ENCODE results near the gene PKDCC.
A peak's percentile ranks its signal among the peaks of the same experiment; 100 is the strongest.

Gene PKDCC

DNA sequence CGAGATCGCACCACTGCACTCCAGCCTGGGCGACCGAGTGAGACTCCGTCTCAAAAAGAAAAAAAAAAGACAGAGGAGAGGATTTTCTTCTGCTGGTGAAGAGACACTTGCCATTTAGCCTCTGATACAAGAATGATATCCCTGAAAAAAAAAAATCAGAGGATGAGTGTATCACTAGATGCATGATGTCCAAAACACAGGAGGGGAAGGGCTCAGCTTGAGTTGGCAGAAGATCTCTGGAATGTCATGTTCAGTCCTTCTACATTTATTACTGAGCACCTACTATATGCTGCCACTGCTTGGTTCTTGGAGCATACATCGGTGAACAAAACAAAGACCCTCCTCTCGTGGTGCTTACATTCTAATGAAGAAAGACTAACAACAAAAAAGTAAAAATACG, 10.9 kb upstream of the PKDCC start:
- DNase-seq, result no peak
- peaks cover 4% of the 10 kb centered on the region in 2 donors for H3K4me1 Mint-ChIP-seq
- no peak overlapping the region for H3K4me3 Mint-ChIP-seq
- peaks cover 0 to 3% of the 10 kb centered on the region in 2 donors for H3K36me3 Mint-ChIP-seq
- no peak overlapping the region for H3K27ac Mint-ChIP-seq
- no peak for ATAC-seq (replicated peaks)
- H3K27me3 Mint-ChIP-seq, result peaks cover 13 to 15% of the 10 kb centered on the region in 2 donors
- H3K9me3 Mint-ChIP-seq, result no peaks in the 10 kb centered on the region

GRCh38 chr2:42040643-42041278, 7.1 kb upstream of the PKDCC start:
- peaks cover 0 to 4% of the 10 kb centered on the region in 2 donors for H3K4me1 Mint-ChIP-seq
- H3K9me3 Mint-ChIP-seq, result no peaks in the 10 kb centered on the region
- no peak overlapping the region for H3K4me3 Mint-ChIP-seq
- ATAC-seq (replicated peaks), result no peak
- peaks cover 36 to 41% of the 10 kb centered on the region in 2 donors for H3K27me3 Mint-ChIP-seq
- no peak for DNase-seq
- H3K27ac Mint-ChIP-seq, result no peak overlapping the region
- H3K36me3 Mint-ChIP-seq, result no peaks in the 10 kb centered on the region

DNA sequence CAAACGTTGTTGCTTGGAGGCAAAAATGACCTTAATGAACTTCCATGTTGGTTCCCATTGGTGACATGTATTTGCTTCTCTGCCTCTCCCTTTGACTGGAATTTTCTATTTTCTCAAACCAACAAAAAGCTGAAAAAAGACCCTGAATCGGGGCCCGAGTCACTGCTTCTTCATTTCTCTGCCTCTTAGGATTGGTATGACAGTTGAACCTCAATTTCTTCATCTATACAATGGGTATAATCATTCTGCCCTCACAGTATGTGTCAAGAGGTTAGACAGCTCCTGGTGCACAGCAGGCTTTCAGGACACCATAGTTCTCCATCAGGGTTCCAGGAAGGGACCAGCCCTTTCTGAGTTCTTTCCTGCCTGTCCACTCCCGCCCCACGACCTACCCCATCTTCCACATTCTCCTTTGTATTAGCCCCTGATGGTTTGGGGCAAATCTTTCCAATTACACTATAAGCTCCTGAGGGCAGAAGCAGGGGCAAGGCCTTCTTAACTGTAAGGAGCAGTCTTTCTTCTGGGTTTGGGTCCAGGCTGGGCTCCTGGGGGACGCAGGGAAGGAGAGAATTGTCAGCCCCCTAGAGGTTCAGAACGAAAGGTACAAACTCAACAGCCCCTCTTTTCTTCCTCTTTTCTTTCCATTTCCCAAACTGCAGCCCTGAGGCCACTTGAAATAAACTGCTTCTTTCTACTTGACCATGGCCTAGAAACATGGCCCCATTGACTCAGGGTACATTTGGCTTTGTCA, 6.3 kb upstream of the PKDCC start:
- peaks cover 36 to 46% of the 10 kb centered on the region in 2 donors for H3K27me3 Mint-ChIP-seq

DNA sequence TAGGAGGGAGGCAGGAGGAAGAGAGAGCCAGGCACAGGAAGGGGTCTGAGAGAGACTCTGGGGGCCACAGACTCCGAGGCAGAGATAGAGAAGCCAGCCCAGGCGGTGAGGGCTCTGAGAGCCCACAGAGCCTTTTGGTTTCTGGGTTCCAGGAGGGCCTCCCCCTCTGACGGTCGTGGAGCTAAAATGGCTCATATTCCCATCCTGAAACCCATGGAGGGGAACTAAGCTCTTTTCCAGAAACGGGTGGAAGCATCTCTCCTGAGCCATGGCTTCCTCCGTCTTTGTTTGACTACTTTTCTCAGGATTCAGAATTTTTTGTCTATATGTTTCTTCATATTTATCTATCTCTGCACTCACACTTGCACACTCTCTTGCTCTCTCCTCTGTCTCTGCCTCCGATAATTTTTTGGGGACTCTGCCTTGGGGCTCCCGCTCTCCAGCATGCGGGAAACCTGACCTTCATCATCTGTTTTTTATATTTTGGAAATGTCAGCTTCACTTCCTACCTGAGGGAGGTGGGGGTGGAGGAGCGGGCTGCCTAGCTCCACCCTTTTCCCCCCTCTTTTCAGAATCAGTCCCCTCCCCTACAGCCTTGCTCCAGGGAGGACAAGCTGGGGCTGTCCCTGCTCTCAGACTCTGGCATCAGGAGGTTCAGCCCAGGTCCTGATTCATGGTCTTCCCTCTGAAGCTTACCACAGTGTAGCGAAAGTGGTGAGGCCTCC, 5.0 kb upstream of the PKDCC start:
- Mint-ChIP-seq H3K36me3 (no peaks in the 10 kb centered on the region), H3K9me3 (no peaks in the 10 kb centered on the region), H3K4me3 (no peak overlapping the region), H3K27ac (no peak overlapping the region), H3K4me1 (peaks cover 5 to 6% of the 10 kb centered on the region in 2 donors), H3K27me3 (peaks cover 43 to 53% of the 10 kb centered on the region in 2 donors)
- DNase-seq (no peak), ATAC-seq (replicated peaks) (no peak)

More for the DNA sequence above, 6.3 kb upstream of the PKDCC start:
- DNase-seq (no peak), ATAC-seq (replicated peaks) (no peak)
- Mint-ChIP-seq H3K27ac (no peak overlapping the region), H3K4me3 (no peak overlapping the region), H3K9me3 (no peaks in the 10 kb centered on the region), H3K36me3 (no peaks in the 10 kb centered on the region), H3K4me1 (peaks cover 0 to 4% of the 10 kb centered on the region in 2 donors)

GRCh38 chr2:42043789-42044394, 3.9 kb upstream of the PKDCC start:
- H3K4me1 Mint-ChIP-seq, result peaks cover 5 to 6% of the 10 kb centered on the region in 2 donors
- no peak overlapping the region for H3K4me3 Mint-ChIP-seq
- no peak overlapping the region for H3K27ac Mint-ChIP-seq
- no peaks in the 10 kb centered on the region for H3K36me3 Mint-ChIP-seq
- H3K27me3 Mint-ChIP-seq, result peaks cover 48 to 57% of the 10 kb centered on the region in 2 donors
- DNase-seq (no peak), ATAC-seq (replicated peaks) (no peak)
- H3K9me3 Mint-ChIP-seq, result no peaks in the 10 kb centered on the region

- Mint-ChIP-seq H3K4me3 (no peak overlapping the region), H3K27me3 (peaks cover 59 to 63% of the 10 kb centered on the region in 2 donors), H3K9me3 (no peaks in the 10 kb centered on the region), H3K36me3 (no peaks in the 10 kb centered on the region), H3K4me1 (peaks cover 5 to 6% of the 10 kb centered on the region in 2 donors), H3K27ac (no peak overlapping the region)
- ATAC-seq (replicated peaks) (no peak), DNase-seq (no peak)
Measured at GRCh38 chr2:42044939-42045338, 2.9 kb upstream of the PKDCC start.

- no peaks in the 10 kb centered on the region for H3K9me3 Mint-ChIP-seq
- peaks cover 5 to 6% of the 10 kb centered on the region in 2 donors for H3K4me1 Mint-ChIP-seq
- no peaks in the 10 kb centered on the region for H3K36me3 Mint-ChIP-seq
- no peak overlapping the region for H3K27ac Mint-ChIP-seq
- H3K4me3 Mint-ChIP-seq, result no peak overlapping the region
- DNase-seq (no peak), ATAC-seq (replicated peaks) (no peak)
- peaks cover 63% of the 10 kb centered on the region in 2 donors for H3K27me3 Mint-ChIP-seq
Measured at GRCh38 chr2:42045352-42045751, 2.5 kb upstream of the PKDCC start.

DNA sequence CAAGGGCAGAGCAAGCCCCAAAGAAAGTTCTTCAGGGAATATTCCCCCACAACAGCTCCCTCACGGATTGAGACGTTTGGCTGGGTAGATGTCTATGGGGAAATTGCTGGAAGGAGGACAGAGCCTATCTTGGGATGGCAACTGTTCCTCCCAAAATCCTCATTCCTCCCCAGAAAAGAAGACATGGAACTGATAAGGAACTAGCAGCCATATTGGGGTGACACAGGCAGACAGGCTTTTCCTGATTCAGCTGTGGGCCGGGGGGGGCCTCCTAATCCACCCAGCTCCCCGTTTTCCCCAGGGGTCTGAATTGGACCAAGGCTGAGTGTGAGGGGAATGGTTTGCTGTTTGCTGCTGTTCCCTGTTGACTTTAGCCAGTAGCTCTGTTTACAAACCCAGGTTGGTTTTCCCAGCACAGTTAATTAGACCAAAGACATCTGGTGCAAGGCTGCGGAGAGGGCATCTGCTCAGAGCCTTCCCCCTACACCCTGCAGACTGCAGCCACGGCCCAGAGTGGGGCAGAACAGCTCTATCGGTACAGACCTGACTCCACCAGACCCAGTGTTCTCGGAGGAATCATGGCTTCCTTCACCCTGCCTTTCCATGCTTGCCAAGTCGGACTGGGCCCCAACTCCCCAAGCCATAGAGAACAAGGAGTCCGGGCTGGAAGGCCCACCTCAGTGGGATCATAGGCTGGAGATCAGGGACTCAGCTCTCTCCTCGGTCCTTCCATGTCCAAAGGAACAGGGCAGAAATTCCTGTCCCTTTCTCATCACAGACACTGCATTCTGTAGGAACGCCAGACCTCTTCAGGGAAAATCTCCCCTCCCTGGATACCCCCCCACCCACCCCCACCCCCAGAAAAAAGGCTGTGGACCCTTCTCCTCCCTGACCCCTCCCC, 1.7 kb upstream of the PKDCC start:
- DNase-seq, result no peak
- Mint-ChIP-seq H3K4me3 (no peak overlapping the region), H3K36me3 (no peaks in the 10 kb centered on the region), H3K9me3 (no peaks in the 10 kb centered on the region), H3K4me1 (peaks cover 5 to 6% of the 10 kb centered on the region in 2 donors), H3K27me3 (peaks cover 65 to 69% of the 10 kb centered on the region in 2 donors), H3K27ac (no peak overlapping the region)
- no peak for ATAC-seq (replicated peaks)

- peak in 1 of 2 donors; percentile 22 for ATAC-seq (replicated peaks)
- H3K4me3 Mint-ChIP-seq, result peak overlapping the region; percentile 51 to 73
- peaks cover 5 to 6% of the 10 kb centered on the region in 2 donors for H3K4me1 Mint-ChIP-seq
Measured at GRCh38 chr2:42046819-42047487, 868 bp upstream of the PKDCC start.

DNA sequence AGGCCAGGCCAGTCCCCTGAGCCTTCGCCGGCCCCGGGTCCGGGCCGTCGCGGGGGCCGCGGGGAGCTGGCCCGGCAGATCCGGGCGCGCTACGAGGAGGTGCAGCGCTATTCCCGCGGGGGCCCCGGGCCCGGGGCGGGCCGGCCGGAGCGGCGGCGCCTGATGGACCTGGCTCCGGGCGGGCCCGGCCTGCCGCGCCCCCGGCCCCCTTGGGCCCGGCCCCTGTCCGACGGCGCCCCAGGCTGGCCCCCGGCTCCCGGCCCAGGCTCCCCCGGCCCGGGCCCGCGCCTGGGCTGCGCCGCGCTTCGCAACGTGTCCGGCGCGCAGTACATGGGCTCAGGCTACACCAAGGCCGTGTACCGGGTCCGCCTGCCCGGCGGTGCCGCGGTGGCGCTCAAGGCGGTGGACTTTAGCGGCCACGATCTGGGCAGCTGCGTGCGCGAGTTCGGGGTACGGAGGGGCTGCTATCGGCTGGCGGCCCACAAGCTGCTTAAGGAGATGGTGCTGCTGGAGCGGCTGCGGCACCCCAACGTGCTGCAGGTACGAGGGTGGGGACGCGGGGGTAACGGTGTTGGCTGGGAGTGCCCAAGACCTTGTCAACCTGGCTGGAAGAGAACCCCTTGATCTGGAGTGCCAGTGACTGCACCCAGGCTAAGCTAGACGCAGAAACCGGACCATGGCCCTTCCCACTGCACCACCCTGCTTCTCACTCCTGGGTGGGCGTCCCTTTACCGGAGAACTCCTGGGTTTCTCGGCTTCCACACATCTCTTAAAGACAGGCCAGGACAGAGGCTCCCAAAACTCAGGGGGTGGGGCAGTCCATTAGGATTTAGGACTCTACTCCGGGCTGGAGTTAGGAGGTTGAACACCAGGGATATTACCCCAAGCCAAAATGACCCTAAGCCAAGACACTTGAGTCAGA, 739 bp downstream of the PKDCC start:
- Mint-ChIP-seq H3K4me3 (peak overlapping the region; percentile 48 to 52), H3K27ac (no peak overlapping the region), H3K9me3 (no peaks in the 10 kb centered on the region), H3K36me3 (no peaks in the 10 kb centered on the region), H3K27me3 (peaks cover 52 to 67% of the 10 kb centered on the region in 2 donors), H3K4me1 (peaks cover 5 to 6% of the 10 kb centered on the region in 2 donors)
- DNase-seq (no peak), ATAC-seq (replicated peaks) (peak; percentile 22 to 43)

More at GRCh38 chr2:42046819-42047487, 868 bp upstream of the PKDCC start:
- Mint-ChIP-seq H3K27ac (no peak overlapping the region), H3K36me3 (no peaks in the 10 kb centered on the region), H3K27me3 (peaks cover 64 to 70% of the 10 kb centered on the region in 2 donors), H3K9me3 (no peaks in the 10 kb centered on the region)
- no peak for DNase-seq

- H3K36me3 Mint-ChIP-seq, result no peaks in the 10 kb centered on the region
- H3K27ac Mint-ChIP-seq, result no peak overlapping the region
- ATAC-seq (replicated peaks), result no peak
- H3K9me3 Mint-ChIP-seq, result no peaks in the 10 kb centered on the region
- peak overlapping the region in 1 of 2 donors; percentile 48 for H3K4me3 Mint-ChIP-seq
- peaks cover 5% of the 10 kb centered on the region in 2 donors for H3K4me1 Mint-ChIP-seq
- no peak for DNase-seq
- peaks cover 50 to 67% of the 10 kb centered on the region in 2 donors for H3K27me3 Mint-ChIP-seq
Measured at GRCh38 chr2:42049221-42050009, 1.6 kb downstream of the PKDCC start.

Measured in stimulated activated naive B cell treated with anti-CD40 and anti-IgM and Interleukin-4, amounts not matched to agents 10 μg/mL and 1 μg/mL and 100 μg/mL, for 72 hours (primary cell).